HG02970 (cell line): Measurements from ENCODE around the gene SLC1A3.

ENCODE experiments used
- ATAC-seq: cut with Tn5 transposase; IDR thresholded peaks from one replicate; pipeline ENCODE4 v1.9.1; 2021; ENCODE audit warnings: mild to moderate bottlenecking, moderate library complexity, moderate number of reproducible peaks; ENCODE audit not compliant: unreplicated experiment, low FRiP score

Gene SLC1A3

DNA sequence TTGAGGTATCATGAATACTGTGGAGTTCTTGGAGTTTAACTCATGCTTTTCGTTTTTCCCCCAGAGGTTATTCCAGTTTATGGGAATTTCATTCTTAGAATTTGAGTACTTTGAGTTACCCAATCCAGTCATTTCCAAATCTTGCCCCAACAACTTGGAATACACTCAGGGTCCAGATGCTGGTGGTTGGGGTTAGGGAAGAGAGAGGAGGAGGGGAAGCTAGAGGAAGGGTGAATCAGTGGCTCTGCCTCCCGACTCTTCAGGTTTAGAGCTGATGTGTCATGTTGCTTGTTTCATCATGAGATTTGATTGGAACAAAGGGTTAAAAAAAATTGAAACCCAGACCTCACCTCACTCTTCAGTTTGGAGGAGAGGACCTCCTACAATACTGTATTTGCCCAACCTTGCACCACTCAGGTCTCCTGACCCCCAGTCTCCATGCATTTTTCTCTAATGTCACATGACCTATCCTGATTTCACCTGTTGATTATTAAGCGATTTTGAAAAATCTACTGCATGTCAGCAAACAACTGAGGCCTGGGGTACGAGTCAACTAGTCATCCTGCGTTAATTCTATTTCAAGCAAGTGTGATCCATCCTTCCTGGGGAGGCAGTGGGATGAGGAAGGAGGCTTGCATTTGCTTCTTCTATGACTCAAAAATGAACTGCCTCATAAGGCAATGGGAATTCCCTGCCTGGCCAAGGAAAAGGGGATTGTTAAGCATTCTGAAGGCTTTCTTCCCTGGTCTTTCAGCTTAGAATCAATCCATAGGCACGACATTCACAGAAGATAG lies 6.2 kb upstream of the SLC1A3 start:
- no peak for ATAC-seq

DNA sequence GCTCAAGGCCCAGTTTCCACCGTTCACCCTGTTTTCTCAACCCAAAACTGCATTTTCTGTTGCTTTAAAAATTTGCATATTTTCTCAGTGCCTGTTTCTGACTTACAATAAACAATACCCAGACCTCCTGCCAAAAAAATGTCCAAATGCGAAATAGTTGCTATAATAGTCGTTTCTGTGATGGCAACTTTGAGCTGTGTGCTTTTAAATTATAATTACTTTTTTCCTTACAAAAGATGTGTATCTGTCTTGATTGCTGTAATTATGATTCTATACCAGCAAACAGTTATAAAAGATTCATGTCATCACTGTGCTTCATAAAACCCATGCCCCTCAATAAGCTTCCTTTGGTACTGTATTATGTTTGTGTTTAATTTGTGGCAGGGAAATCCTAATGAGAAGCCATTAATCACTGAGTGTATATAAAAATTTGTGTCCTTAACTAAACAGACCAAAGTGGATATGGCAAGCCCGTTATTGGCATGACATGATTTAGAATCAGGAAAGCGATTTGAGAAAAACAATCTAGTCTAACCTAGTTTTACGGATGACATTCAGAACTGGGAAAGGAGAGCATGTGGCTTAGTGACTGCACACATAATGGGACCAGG lies 5.4 kb upstream of the SLC1A3 start:
- ATAC-seq = no peak

DNA sequence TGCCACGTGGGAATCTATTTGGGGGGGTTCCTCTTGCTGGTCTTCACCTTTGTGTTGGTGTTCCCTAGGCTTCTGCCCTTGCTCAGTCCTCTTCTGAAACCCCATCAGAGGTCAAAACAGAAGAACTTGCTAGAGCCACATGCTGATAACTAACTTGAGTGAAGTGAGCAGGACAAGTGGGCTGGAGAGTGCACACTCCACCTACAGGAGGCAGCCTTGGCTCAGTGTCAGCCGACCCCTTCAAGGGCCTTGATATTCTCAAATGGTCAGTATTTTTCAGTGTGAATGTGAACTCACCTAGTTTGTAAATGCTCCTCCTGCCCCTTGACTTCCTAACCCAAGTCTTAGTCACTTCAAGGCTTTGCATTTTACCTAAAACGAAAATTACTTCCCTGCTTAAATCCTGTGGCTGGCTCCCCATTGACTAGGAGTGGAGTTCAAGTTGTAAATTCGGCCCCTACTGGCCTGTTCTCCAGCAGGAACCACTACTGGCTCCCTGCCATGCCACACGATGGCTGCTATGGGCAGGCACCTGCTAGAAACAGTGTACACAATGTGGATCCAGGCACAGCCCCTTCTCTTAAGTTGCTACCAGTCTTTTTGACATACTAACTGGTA lies 3.6 kb upstream of the SLC1A3 start:
- ATAC-seq = no peak

DNA sequence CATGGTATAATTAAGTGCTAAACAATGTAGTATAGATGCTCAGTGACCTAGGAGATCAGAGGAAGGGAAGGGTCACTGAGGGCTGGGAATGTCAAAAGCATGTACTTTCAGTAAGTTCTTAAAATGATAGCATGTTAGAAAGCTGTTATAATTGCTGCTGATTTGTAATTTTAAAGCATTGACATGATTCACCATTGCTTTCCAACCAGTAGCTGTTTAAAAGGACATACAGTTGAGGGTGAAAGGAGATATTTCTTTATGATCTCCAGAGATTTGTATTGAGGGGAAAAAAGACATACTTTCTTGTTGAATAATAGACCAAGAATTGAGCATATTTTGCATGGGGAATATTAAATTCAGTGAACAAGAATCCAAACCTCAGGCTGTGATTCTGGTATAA lies 1.2 kb upstream of the SLC1A3 start:
- ATAC-seq = no peak

DNA sequence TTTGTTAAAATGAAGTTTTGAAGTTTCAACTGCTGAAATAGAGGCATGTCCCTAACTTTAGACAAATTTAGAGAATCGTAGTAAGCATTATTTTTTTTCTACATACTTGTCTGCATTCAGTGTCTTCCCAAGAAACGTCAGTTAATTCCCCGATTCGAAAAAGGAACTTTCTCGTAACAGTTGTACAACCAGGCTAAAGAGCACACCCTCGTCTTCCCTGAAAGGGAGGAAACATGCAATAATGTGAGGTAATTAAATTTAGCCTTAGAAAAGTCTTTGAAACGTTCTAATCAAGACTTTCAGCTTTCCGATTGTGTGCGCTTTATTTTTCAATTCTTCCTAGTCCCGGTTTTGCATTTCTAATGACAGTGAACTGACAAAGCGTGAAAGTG lies 374 bp upstream of the SLC1A3 start:
- no peak for ATAC-seq

DNA sequence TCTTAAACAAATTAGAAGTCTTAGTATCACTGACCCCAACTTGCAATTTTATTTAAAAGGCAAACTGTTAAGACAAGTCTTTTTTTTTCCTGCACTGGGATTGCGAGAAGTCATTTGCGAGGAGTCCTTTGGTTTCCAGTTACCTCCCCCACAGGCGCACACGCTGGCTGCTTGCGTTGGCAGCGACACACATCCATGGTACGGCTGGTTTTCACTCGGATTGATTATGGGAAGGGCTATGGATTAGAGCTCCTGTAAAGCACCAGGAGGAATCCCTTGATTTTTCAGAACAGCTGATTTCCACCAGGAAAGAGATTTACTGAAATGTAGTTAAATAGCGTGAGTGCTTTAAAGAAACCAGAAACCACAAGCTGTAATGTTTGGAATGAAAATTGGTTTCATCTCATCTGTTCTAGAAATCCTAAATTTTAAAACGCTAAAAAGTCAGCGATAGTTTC lies 737 bp downstream of the SLC1A3 start:
- no peak for ATAC-seq

DNA sequence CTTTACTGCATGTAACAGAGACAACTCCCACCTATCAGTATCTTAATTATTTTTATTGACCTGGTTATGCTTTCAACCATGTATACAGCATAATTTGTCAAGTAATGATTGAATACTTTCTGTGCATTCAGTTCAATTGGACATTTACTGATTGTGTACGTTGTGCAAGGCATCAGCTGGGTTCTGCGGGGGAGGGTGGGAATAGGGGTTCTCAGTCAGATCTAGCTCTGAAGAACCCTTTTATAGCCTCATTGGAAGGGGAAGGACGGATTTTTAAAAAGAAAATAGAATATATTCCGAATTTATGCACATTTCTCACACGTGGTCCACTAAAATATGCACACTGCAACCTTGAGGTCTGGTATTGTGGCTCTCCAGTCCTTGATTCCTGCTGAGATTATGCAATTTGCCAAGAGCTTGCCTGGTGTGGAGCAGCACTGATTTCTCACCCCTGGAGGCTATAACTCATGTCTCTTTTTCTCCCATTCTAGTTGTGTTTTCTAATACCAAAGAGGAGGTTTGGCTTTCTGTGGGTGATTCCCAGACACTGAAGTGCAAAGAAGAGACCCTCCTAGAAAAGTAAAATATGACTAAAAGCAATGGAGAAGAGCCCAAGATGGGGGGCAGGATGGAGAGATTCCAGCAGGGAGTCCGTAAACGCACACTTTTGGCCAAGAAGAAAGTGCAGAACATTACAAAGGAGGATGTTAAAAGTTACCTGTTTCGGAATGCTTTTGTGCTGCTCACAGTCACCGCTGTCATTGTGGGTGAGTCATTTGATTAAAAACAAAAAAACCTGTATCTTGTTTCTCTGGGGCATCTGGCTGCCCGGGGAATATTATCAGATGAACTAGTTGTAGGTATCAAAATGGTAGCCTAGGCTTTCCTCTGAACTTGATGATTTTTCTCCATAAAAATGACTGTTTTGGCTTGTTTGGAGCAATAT lies 1.7 kb downstream of the SLC1A3 start:
- no peak for ATAC-seq

DNA sequence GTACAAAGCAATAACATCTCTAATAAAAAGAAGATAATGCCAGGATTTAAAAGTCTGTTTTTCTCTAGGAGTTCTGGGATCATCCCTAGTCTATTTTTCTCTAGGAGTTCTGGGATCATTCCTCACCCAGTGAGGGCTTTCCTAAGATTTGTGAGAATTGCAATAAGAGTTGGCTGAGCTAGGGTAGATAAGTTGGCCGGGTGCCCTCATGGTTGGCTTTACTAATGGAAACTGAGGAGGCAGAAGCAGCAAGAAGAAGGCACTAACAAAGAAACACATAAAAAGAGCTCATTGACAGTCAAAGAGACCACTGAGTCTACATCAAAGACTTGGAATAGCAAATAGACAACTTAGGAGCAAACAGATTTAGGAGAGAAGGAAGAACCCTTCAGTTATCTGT lies 4.2 kb downstream of the SLC1A3 start:
- ATAC-seq = no peak

DNA sequence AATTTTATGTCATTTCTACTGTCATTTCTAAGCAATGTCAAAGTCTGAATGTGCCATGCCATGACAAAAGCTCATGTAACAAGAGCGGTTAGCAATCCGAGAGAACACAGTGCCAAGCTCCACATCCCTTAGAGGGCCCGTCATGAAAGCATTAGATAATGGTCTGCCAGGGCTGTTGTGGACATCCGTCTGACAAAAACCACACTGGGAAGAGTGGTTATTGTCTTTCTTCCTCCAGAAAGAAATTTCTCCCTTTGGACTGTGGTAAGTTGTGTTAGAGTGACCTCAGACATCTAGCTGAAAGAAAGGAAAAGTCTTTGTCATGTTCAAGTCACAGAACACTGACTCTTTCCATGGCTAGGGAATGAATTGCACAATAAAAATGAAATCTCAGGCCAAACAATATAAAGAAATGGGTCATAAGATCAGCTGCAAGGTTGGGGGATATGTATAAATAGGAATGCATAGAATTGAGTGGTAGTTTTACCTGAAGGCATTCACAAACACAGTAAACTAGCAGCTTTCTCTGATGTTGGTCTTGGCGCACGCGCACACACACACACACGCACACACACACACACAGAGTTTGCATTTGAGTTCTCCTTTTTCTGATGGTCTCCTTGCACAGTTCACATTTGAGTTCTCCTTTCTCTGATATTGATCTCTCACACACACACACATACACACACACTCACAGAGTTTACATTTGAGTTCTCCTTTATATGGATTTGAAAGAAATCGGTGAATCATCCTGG lies 5.3 kb downstream of the SLC1A3 start:
- no peak for ATAC-seq

DNA sequence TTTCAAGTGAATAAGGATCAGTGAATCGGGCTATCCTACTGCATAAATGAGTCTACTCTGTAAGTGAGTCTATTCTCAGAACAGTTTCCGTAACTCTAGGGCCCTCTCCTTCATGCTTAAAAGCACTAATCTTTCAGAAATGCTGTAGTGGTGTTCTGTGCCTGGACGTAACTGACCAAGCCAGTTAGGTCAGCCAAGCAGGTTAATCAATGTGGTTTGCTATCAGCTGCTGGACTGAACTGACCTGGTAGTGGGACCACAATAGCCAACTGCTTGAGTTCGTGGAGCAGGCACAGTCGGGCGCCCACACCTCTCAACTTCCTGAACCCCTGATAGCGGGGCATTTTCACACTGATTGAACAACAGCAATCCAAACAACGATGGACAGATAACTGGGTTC lies 6.8 kb downstream of the SLC1A3 start:
- no peak for ATAC-seq

DNA sequence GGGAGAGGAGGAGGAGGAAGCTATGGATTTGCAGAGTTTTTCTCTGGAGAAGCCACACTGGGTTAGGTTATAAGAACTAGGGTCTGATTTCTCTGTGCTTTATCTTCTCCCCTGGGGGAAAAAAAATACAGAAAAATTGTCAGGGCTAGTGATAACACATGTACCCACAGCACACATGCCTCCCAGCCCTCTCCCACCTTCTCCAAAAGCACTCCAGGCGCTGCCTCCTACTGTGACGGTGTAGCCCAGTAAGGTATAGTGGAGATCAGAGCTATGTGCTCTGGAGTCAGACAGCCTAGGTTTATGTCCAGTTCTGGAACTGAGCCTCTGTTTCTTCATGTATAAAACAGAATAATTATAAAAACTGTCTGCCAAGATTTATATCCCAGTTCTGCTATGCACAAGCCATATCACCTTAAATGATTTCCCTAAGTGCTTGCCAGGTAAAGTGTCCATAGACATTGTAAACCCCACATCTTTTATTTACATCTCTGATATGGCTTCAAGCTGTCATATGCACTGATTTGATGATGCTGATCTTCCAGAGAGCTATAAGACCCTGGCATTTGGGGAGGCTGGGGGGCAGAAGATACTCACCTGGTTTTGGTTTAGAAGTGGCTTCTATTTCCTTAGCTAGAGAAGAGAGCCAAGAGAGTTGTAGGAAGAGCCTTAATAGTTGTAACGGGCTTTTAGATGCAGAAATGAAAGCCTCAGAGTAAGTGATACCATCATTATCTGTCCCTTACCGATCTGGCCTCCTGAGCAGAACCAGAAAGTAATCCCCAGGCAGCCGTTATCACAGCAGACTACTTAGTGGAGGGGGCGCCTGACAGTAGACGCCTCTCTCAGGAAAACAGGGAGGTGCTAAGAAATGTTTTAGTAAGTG lies 7.6 kb downstream of the SLC1A3 start:
- ATAC-seq = no peak

DNA sequence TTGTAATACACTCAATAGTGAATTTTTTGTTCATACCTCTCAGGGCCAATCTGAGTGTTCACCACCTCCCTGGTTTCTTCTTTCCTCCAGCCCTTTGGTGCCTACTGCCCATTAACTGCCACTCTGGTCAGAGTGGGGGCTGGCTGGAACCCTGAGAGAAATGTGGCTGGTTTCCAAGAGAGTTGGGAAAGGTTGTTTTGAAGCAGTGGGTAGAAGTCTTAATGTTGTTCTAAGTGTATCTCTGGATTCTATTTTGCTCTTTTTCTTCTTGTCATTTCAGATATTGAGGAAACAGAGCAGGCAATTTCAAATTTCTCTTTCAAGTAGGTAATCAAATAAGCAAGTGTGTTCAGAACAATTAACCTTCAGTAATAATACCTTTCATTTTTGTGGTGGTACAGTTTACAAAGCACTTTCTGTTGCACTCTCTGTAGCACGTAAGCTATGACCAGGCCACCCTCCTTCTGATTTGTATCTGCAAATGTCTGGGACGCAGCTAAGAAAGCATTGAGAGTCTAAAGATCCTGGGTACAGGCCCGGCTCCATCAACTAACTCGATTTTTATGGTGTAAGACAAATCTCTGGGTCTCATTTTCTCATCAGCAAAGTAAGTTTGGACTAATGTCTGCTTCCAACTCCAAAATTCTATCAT lies 8.4 kb downstream of the SLC1A3 start:
- no peak for ATAC-seq

DNA sequence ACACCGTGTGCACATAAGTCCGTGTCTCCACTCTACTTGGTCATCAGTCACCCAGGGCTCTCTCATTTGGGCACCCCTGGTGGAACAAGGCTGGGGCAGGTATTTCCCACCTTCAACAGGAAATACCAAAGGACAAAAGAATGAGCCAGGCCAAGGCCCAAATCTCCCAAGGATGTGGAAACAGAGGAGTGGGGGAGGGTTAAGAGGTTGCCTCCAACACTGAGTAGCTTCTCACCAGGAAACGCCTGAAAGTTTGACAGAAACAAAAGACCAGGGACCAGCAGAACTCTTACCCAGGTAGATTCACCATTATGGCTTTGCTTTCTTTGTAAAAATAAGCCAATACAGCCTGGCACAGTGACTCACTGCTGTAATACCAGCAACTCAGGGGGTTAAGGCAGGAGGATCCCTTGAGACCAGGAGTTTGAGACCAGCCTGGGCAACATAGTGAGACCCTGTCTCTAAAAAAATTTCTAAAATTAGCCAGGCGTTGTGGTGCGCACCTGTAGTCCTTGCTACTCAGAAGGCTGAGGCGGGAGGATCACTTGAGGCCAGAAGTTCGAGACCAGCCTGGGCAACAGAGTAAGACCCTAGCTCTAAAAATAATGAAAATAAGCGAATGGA lies 12.7 kb downstream of the SLC1A3 start:
- ATAC-seq = no peak

DNA sequence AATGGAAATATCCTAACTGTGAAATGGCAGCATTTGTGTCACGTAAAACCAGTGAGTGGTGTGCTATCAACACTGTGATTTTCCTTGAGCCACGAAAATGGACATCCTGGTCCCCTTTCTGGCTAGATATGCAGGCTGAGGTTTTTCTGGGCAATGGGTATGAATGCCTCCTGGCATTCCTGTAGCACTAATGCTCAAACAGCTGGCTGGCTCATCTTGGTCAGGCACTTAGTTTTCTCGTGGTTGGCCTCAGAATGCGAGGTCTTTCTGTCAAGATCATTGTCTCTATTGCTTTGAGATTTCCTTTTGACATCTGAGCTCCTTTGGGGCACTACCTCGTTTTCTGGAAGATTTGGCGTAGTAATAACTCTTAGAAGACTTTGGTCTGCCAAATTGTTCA lies 15.6 kb downstream of the SLC1A3 start:
- ATAC-seq = no peak

DNA sequence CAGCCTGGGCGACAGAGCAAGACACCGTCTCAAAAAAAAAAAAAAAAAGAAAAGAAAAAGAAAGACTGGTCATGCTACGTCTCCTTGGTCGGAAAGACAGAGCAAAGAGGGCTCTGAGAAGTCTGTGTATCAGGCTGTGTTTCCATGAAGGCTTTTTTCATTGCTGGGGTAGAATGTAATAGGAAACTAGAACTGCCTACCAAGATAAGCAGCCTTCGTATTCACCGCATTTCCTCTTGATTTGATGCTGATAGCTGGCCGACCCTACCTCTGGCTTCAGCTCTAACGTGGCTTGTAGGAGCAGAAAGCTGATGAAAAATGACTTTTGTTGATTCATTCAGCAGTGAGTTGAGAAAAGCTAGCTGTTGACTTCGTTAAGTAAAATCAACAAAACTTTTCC lies 17.4 kb downstream of the SLC1A3 start:
- no peak for ATAC-seq

DNA sequence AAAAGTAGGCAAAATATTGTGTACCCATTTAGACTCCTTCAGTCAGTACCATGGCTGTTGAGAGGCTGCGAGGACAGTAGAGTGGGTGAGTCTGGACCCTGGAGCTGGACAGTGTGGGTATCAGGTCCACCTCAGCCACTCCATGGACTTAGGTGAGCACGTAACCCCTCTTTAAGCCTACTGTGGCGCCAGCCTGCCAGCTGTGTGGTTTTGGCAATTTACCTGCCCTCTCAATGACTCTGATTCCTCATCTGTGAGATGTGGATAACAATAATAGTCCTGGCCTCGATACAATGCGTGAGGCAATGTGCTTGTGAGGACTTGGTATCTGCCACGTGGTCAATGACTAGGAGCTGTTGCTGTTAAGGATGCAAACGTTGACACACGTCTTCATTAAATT lies 17.9 kb downstream of the SLC1A3 start:
- ATAC-seq = no peak

DNA sequence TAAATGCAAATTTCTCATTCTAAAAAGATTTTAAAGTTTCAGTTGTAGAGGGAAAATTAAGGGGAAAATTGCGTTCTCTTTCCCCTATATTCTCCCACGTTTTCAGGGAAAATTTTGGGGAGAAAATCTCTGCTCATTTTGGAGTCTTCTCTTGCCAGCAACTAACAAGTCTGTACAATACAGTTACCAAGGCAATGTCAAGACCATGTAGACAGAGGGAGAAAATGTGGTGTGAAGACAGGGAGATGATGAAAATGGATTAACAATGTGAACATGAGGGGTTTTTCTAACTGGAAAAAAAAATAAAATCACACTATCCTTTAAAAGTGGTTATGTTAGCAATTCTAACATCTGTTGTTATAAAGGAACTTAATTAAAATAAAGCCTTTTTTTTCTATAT lies 22.3 kb downstream of the SLC1A3 start:
- no peak for ATAC-seq

DNA sequence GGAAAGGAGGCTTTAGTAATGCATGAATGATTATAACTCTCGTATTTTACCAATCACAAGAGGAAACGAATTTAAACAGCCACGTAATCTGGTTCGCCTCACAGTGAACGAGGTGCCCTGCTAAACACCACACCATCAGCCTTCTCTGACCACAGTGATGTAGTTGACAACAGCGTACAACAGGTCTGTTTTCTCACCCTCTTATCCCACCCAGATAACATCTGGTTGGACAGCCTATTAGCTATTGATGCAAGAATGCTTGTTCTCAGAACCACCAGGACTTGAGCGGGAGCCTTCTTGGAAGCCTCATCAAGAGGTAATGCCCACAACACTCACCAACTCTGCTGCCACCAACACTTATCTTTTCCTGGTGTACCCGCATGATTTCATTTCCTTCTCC lies 23.3 kb downstream of the SLC1A3 start:
- no peak for ATAC-seq
